ENCODE measurements around the gene SYNE1.

Gene SYNE1

DNA sequence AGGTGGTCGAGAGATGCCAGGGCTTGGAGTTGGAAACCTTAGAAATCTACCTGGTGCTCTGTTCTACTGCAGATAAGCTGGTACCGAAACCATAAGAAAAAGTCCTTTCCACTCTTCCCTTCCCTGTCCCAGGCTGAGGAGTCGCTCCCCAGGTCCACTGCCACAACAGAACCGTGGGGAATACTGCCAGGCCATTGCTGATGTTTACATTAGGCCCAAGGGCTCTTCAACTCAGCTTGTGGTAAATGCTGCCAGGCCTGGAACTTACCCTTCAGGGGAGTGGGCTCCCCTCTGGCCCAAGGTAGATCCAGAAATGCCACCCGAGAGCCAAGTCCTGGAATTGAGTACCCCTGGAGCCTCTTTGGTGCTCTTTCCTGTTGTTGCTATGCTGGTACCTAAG is 441.3 kb downstream of the SYNE1 start:
- no peak overlapping the region for H3K4me3 ChIP-seq (ENCODE audit: insufficient read length, low read depth)
- no peak for DNase-seq (ENCODE audit: low read depth, low spot score)
- H3K36me3 ChIP-seq (ENCODE audit: insufficient read depth, insufficient read length, low read length), result peaks cover 3% of the 10 kb centered on the region
- TF ChIP-seq SUZ12 (IDR thresholded peaks at IDR 0.05; ENCODE audit: extremely low read depth, insufficient read depth, insufficient read length), result no peak
- no peak for TF ChIP-seq YY1 (IDR thresholded peaks at IDR 0.05; ENCODE audit: insufficient read depth, insufficient read length)
- no peak for TF ChIP-seq ZNF274 (IDR thresholded peaks at IDR 0.05; ENCODE audit: low read depth, low read length)
- no peak overlapping the region for H3K9ac ChIP-seq (ENCODE audit: insufficient read length, low read depth)
- H3K27me3 ChIP-seq (ENCODE audit: insufficient read depth, insufficient read length), result no peaks in the 10 kb centered on the region
- H3K4me1 ChIP-seq (ENCODE audit: insufficient read depth, insufficient read length), result no peaks in the 10 kb centered on the region
- H3K9me3 ChIP-seq (ENCODE audit: insufficient read depth, low read length), result no peaks in the 10 kb centered on the region

DNA sequence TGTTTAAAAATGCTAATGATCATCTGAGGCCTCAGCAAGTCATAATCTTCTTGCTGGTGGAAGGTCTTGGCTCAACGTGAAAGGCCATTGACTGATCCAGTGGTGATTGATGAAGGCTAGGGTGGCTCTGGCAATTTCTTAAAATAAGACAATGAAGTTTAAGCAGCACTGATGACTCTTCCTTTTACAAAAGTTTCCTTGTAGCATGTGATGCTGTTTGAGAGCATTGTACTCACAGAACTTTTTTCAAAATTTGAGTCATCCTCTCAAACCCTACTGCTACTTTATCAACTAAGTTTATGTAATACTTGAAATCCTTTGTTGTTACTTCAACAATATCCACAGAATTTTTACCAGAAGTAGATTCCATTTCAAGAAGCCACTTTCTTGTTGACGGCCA is 447.4 kb downstream of the SYNE1 start:
- no peaks in the 10 kb centered on the region for H3K36me3 ChIP-seq (ENCODE audit: insufficient read depth, insufficient read length, low read length)
- H3K4me3 ChIP-seq (ENCODE audit: insufficient read length, low read depth), result no peak overlapping the region
- no peak overlapping the region for H3K9ac ChIP-seq (ENCODE audit: insufficient read length, low read depth)
- H3K27me3 ChIP-seq (ENCODE audit: insufficient read depth, insufficient read length), result no peaks in the 10 kb centered on the region
- H3K4me1 ChIP-seq (ENCODE audit: insufficient read depth, insufficient read length), result no peaks in the 10 kb centered on the region
- TF ChIP-seq ZNF274 (IDR thresholded peaks at IDR 0.05; ENCODE audit: low read depth, low read length), result no peak
- no peak for TF ChIP-seq YY1 (IDR thresholded peaks at IDR 0.05; ENCODE audit: insufficient read depth, insufficient read length)
- TF ChIP-seq SUZ12 (IDR thresholded peaks at IDR 0.05; ENCODE audit: extremely low read depth, insufficient read depth, insufficient read length), result no peak
- no peaks in the 10 kb centered on the region for H3K9me3 ChIP-seq (ENCODE audit: insufficient read depth, low read length)
- DNase-seq (ENCODE audit: low read depth, low spot score), result no peak

DNA sequence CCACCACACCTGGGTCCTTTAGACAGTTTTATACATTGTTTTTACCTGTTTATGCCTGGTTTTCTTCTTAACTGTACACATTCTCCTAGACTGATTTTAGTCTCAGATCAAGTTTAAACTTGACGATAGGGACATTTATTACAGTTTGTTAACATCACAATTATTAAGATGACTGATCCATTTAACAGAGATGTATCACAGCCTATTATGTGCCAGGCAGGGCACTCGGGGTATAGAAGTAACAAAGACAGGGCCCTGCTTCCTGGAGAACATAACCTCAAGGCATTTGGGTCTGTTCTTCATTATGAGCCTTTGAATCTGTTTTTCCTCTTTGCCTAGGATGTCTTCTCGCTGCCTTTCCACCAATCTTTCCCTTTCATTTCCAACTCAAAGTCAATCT is 449.2 kb downstream of the SYNE1 start:
- H3K4me1 ChIP-seq (ENCODE audit: insufficient read depth, insufficient read length), result no peaks in the 10 kb centered on the region
- no peak overlapping the region for H3K9ac ChIP-seq (ENCODE audit: insufficient read length, low read depth)
- no peak for DNase-seq (ENCODE audit: low read depth, low spot score)
- H3K4me3 ChIP-seq (ENCODE audit: insufficient read length, low read depth), result no peak overlapping the region
- no peaks in the 10 kb centered on the region for H3K36me3 ChIP-seq (ENCODE audit: insufficient read depth, insufficient read length, low read length)
- no peaks in the 10 kb centered on the region for H3K9me3 ChIP-seq (ENCODE audit: insufficient read depth, low read length)
- TF ChIP-seq SUZ12 (IDR thresholded peaks at IDR 0.05; ENCODE audit: extremely low read depth, insufficient read depth, insufficient read length), result no peak
- no peak for TF ChIP-seq ZNF274 (IDR thresholded peaks at IDR 0.05; ENCODE audit: low read depth, low read length)
- no peak for TF ChIP-seq YY1 (IDR thresholded peaks at IDR 0.05; ENCODE audit: insufficient read depth, insufficient read length)
- H3K27me3 ChIP-seq (ENCODE audit: insufficient read depth, insufficient read length), result no peaks in the 10 kb centered on the region

DNA sequence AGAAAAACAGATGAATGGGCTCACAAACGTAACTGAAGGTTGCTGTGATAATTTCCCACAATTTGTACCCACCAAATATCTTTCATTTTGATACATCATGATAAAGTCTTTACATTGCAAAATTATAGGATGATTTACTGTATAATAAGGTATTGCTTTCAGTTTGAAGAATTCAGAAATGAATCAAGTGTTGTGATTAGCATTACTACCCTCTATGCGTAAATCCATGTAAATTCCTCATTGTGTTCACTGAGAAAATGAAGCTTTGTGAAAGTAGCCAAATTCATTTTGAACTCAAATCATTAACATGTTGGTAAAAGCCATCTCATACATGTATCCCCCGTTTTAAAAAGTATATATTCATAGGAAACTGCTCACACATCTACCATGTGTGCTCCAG is 450.3 kb downstream of the SYNE1 start:
- no peak for TF ChIP-seq ZNF274 (IDR thresholded peaks at IDR 0.05; ENCODE audit: low read depth, low read length)
- no peak for TF ChIP-seq YY1 (IDR thresholded peaks at IDR 0.05; ENCODE audit: insufficient read depth, insufficient read length)
- no peak for TF ChIP-seq SUZ12 (IDR thresholded peaks at IDR 0.05; ENCODE audit: extremely low read depth, insufficient read depth, insufficient read length)
- Histone ChIP-seq H3K9me3 (ENCODE audit: insufficient read depth, low read length) (no peaks in the 10 kb centered on the region), H3K36me3 (ENCODE audit: insufficient read depth, insufficient read length, low read length) (no peaks in the 10 kb centered on the region), H3K9ac (ENCODE audit: insufficient read length, low read depth) (no peak overlapping the region), H3K27me3 (ENCODE audit: insufficient read depth, insufficient read length) (no peaks in the 10 kb centered on the region), H3K4me3 (ENCODE audit: insufficient read length, low read depth) (no peak overlapping the region), H3K4me1 (ENCODE audit: insufficient read depth, insufficient read length) (no peaks in the 10 kb centered on the region)
- no peak for DNase-seq (ENCODE audit: low read depth, low spot score)

DNA sequence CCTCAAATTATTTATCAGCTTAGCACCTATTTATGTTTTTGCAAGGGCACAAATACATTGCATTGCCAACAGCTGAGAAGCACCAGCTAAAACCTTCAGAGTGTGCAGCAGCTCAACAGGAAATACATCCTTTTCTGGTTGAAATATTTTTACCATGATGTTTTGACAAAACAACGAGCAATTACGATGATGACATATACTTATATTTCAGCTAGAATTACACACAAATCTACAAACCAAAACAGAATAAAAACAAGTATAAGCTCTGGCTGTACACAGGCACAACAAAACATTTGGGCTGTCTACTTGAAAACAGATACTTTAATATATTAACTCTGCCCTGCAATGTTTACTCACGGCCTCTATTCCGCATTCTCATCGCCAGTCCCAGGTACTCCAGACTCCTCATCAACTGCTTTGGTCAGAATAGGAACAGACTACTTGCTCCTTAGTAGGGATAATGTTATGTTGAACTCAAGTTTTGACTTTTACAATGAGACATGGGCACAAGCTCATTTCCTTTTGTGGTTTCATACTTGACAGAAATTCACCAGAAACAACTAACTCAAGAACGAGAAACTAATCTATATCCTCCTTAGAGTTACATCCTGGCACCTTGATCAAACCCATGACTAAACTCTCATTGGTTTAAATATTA is 452.1 kb downstream of the SYNE1 start:
- H3K27me3 ChIP-seq (ENCODE audit: insufficient read depth, insufficient read length), result no peaks in the 10 kb centered on the region
- no peak for DNase-seq (ENCODE audit: low read depth, low spot score)
- no peak overlapping the region for H3K4me3 ChIP-seq (ENCODE audit: insufficient read length, low read depth)
- TF ChIP-seq YY1 (IDR thresholded peaks at IDR 0.05; ENCODE audit: insufficient read depth, insufficient read length), result no peak
- no peak for TF ChIP-seq ZNF274 (IDR thresholded peaks at IDR 0.05; ENCODE audit: low read depth, low read length)
- TF ChIP-seq SUZ12 (IDR thresholded peaks at IDR 0.05; ENCODE audit: extremely low read depth, insufficient read depth, insufficient read length), result no peak
- no peaks in the 10 kb centered on the region for H3K36me3 ChIP-seq (ENCODE audit: insufficient read depth, insufficient read length, low read length)
- no peaks in the 10 kb centered on the region for H3K9me3 ChIP-seq (ENCODE audit: insufficient read depth, low read length)
- H3K9ac ChIP-seq (ENCODE audit: insufficient read length, low read depth), result no peak overlapping the region
- no peaks in the 10 kb centered on the region for H3K4me1 ChIP-seq (ENCODE audit: insufficient read depth, insufficient read length)

DNA sequence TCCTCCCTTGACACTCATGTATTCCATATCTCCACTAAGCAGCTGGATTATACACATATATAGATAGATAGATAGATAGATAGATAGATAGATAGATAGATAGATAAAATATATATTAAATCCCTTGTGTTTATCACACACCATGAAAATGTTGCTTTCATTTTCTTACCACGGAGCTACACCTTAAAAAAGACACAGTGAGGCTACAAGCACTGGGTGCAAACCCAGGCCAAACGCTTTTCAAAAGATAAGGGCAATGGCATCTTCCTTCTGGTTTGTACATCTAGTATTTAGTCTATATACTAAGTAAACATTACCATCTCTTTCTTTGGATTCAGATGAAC is 452.6 kb downstream of the SYNE1 start:
- no peaks in the 10 kb centered on the region for H3K36me3 ChIP-seq (ENCODE audit: insufficient read depth, insufficient read length, low read length)
- H3K9me3 ChIP-seq (ENCODE audit: insufficient read depth, low read length), result no peaks in the 10 kb centered on the region
- H3K4me3 ChIP-seq (ENCODE audit: insufficient read length, low read depth), result no peak overlapping the region
- H3K9ac ChIP-seq (ENCODE audit: insufficient read length, low read depth), result no peak overlapping the region
- no peaks in the 10 kb centered on the region for H3K27me3 ChIP-seq (ENCODE audit: insufficient read depth, insufficient read length)
- DNase-seq (ENCODE audit: low read depth, low spot score), result no peak
- TF ChIP-seq ZNF274 (IDR thresholded peaks at IDR 0.05; ENCODE audit: low read depth, low read length) (no peak), YY1 (IDR thresholded peaks at IDR 0.05; ENCODE audit: insufficient read depth, insufficient read length) (no peak), SUZ12 (IDR thresholded peaks at IDR 0.05; ENCODE audit: extremely low read depth, insufficient read depth, insufficient read length) (no peak)
- no peaks in the 10 kb centered on the region for H3K4me1 ChIP-seq (ENCODE audit: insufficient read depth, insufficient read length)

DNA sequence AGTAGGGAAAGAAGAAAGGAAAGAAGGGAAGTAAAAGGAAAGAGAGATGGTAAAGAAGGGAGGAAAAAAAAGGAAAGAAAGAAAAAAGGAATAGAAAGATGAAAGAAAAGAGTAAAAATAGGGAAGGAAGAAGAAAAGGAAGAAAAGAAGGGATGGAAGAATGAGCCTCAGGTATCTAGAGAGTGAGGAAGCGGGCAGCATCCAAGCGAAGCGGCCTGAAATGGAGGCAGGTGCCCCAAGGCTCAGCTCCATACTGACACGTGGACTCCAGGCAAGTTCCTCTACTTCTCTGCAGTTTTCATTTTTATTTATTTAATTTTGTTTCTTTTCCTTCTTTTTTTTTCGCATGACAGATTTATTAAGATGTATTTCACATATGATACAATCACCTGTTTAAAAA is 456.6 kb downstream of the SYNE1 start:
- H3K9me3 ChIP-seq (ENCODE audit: insufficient read depth, low read length), result no peaks in the 10 kb centered on the region
- no peak overlapping the region for H3K4me3 ChIP-seq (ENCODE audit: insufficient read length, low read depth)
- H3K9ac ChIP-seq (ENCODE audit: insufficient read length, low read depth), result no peak overlapping the region
- DNase-seq (ENCODE audit: low read depth, low spot score), result no peak
- H3K4me1 ChIP-seq (ENCODE audit: insufficient read depth, insufficient read length), result no peaks in the 10 kb centered on the region
- H3K27me3 ChIP-seq (ENCODE audit: insufficient read depth, insufficient read length), result no peaks in the 10 kb centered on the region
- H3K36me3 ChIP-seq (ENCODE audit: insufficient read depth, insufficient read length, low read length), result no peaks in the 10 kb centered on the region
- no peak for TF ChIP-seq YY1 (IDR thresholded peaks at IDR 0.05; ENCODE audit: insufficient read depth, insufficient read length)
- no peak for TF ChIP-seq SUZ12 (IDR thresholded peaks at IDR 0.05; ENCODE audit: extremely low read depth, insufficient read depth, insufficient read length)
- TF ChIP-seq ZNF274 (IDR thresholded peaks at IDR 0.05; ENCODE audit: low read depth, low read length), result no peak
